Coronary artery (tissue), 2 donors: ENCODE measurements around the gene TMEM115.

Source experiments
- DNase-seq: peaks from one replicate; pipeline ENCODE4 v3.0.0-alpha.2; 2017; ENCODE audit warnings: low spot score
- H3K27ac ChIP-seq, 2 donors: fragments of 200-600 bp; sonication (generic); one replicate each; pipeline ENCODE4 v1.5.1; 2016 to 2019
- H3K4me3 ChIP-seq: fragments of 200-600 bp; sonication (generic); 2 replicates; pipeline ENCODE4 v1.5.1; 2016; ENCODE audit warnings: mild to moderate bottlenecking, moderate library complexity
- TF ChIP-seq, protein P1 (sequence below): fragments of 200-600 bp; sonication (generic); IDR thresholded peaks from one replicate; pipeline ENCODE4 v1.5.1; 2019; ENCODE audit warnings: antibody characterized with exemption

Gene TMEM115

DNA sequence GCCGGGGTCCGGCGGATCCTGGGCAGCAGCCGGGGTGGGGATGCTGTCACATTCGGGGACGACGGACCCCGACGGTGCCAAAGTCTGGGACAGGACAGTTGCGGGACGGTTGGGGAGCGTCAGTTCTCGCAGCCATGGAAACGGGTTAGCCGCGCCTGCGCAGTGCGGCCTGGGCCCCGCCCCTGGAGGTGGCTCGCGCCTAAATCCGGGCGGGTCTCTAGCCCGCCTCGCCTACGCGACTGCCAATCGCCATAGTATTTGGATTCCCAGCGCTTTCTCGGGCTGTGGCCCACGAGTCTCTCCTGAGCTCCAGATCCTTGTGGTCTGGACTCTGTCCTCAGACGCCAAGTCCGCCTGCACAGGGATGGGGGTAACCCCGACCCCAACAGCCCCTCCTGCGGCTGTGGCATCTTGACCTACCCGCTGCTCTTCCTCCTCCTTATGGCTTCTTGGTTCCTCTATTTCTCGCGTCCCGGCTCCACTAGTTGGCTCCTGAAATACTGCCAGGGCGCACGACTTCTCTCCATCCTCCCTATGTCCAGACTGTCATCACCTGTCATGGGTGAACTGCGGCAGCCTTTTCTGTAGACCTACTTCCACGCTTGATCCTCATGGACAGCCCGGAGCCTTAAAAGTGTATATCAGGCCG is 13.6 kb downstream of the TMEM115 start, which contains the start of gene ZMYND10:
ZMYND10 (minus strand) TSS at position 147 of the 649 bp plus-strand sequence. CDS start 153 bp downstream, outside the sequence.
- Histone ChIP-seq H3K27ac (peak within 1 kb of the TSS in 1 of 2 donors; percentile 9), H3K4me3 (peak within 1 kb of the TSS; percentile 62)
- DNase-seq = no peak
- TF ChIP-seq, protein P1, sequence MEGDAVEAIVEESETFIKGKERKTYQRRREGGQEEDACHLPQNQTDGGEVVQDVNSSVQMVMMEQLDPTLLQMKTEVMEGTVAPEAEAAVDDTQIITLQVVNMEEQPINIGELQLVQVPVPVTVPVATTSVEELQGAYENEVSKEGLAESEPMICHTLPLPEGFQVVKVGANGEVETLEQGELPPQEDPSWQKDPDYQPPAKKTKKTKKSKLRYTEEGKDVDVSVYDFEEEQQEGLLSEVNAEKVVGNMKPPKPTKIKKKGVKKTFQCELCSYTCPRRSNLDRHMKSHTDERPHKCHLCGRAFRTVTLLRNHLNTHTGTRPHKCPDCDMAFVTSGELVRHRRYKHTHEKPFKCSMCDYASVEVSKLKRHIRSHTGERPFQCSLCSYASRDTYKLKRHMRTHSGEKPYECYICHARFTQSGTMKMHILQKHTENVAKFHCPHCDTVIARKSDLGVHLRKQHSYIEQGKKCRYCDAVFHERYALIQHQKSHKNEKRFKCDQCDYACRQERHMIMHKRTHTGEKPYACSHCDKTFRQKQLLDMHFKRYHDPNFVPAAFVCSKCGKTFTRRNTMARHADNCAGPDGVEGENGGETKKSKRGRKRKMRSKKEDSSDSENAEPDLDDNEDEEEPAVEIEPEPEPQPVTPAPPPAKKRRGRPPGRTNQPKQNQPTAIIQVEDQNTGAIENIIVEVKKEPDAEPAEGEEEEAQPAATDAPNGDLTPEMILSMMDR = no peak

DNA sequence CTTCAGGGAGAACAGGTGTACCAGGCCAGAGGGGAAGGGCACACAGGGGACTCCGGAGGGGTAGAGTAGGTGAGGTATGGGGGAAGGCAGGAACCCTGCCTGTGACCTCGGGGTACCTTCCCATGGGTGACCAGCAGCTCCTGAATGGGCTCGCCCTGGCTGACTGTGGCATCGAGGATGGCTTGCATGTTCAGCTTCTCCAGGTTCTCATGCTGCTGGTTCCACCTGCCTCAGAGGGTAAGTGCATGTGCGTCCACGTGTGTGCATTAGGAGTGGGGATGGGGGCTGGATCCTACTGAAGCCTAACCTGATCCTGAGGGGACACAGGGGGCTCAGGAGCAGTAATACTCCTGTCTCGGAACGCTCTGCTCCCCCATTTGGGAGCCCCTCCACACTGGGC is 14.3 kb downstream of the TMEM115 start:
- Histone ChIP-seq H3K27ac (no peak overlapping the region), H3K4me3 (peak overlapping the region; percentile 62)
- TF ChIP-seq, protein P1 = no peak
- DNase-seq = no peak

DNA sequence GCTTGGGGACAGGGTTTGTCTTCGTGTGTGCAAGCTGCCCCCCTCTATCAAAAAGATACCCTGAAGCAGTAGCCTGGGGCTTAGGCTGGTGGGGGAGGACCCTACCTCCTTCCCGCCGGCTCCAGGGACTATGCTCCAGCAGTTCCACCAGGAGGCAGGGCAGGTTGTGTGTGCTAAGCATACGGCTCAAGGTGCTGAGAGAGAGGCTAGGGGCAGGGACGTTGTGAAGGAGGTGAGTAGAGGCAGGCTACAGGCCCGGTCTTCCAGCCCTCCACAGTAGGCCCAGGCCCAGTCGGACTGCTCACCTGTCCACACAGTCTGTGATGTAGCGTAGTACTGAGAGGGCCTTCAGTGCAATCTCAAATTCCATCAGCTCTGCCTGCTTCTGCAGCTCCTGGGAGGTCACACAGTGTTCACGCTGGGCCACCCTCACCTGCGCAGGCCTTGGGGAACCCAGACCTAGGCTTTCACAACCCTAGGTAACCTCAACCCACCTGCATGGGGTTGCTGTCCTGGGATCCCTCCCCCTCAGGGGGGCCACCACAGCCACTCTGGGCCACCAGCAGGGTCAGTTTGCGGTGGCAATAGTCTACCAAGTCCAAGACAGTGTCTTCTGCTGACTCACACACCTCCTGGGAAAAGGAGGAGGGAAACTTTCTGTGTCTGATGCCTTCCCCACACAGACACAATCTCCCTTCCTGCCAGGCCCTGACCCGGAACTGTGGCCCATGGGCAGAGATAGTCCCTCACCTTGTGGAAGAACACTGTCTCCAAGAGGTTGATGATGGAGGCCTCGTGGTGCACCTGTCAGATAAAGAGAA is 16.3 kb downstream of the TMEM115 start:
- no peak for DNase-seq
- no peak overlapping the region for H3K27ac ChIP-seq
- H3K4me3 ChIP-seq = no peak overlapping the region
- TF ChIP-seq, protein P1 = no peak

DNA sequence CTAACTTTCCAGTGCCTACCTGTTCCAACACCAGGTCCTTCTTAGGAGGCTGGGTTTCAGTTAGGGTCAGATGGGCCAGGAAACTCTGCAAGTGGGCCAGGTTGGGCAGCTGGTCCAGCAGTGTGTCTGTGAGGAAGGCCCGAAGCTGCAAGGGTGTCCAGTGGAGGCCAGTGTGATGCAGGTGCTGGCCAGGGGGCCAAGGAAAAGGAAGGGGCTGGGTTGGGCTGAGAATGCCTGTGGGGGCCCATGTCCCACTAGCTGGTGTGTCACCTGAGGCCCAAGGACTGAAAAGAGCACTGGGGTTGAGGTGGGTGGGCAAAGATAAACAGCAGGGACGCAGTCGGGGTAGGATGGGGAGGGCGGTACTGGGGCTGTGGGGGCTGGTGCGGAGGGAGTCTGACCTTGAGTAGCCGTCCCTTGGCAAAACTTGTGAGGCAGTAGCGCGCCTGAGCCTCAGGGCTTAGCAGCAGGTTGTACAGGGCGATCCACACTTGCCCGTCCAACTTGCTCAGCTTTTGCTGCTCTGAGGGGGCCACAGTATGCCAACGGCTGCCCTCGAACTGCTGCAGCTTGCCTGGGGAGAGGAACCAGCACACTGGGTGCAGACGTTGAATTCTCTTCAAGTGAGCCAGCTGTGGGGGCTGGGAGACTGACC is 17.2 kb downstream of the TMEM115 start:
- TF ChIP-seq, protein P1 = no peak
- H3K27ac ChIP-seq = no peak overlapping the region
- no peak overlapping the region for H3K4me3 ChIP-seq
- DNase-seq = no peak

DNA sequence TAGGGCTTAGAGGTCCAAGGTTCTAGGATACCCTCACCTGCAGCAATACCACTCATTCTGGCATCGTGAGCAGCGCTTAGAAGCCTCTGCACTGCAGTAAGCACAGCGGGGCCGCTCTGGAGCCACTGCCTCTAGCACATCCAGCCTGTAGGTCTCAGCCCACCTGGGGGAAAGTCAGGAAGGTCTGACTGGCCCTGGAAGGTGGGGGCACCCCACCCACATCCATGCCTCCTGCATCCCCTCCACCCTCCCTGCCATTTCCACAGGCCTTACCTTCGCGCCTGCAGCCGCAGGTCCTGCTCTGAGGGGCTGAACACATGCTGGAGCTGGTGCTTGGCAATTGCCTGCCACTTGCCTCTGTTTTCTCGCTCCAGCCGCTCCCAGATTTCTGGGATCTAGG is 17.8 kb downstream of the TMEM115 start:
- no peak for DNase-seq
- H3K4me3 ChIP-seq = peak overlapping the region; percentile 73
- peak overlapping the region; percentile 82 to 99 for H3K27ac ChIP-seq
- TF ChIP-seq, protein P1 = no peak

DNA sequence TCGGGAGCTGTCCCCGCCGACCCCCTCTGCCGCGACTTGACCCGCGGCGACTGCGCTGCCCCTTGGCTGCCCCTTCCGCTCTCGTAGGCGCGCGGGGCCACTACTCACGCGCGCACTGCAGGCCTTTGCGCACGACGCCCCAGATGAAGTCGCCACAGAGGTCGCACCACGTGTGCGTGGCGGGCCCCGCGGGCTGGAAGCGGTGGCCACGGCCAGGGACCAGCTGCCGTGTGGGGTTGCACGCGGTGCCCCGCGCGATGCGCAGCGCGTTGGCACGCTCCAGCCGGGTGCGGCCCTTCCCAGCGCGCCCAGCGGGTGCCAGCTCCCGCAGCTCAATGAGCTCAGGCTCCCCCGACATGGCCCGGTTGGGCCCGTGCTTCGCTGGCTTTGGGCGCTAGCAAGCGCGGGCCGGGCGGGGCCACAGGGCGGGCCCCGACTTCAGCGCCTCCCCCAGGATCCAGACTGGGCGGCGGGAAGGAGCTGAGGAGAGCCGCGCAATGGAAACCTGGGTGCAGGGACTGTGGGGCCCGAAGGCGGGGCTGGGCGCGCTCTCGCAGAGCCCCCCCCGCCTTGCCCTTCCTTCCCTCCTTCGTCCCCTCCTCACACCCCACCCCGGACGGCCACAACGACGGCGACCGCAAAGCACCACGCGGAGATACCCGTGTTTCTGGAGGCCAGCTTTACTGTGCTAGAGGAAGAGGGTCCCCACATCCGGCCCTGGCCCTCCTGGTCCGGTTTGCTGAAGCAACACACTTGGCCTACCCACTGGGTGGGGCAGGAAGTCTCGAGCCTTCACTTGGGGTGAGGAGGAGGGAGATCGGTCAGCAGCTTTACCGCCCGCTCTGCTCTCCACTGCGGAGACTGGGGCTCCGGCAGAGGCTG is 18.6 kb downstream of the TMEM115 start, which contains the start of gene RASSF1:
RASSF1 (minus strand) TSS at position 389 of the 882 bp plus-strand sequence; CDS start at position 358, 31 bp downstream.
- peak; percentile 89 for DNase-seq
- H3K27ac ChIP-seq = peak within 1 kb of the TSS; percentile 82 to 99
- TF ChIP-seq, protein P1 = no peak

More for the DNA sequence above, 18.6 kb downstream of the TMEM115 start, which contains the start of gene RASSF1:
- peak within 1 kb of the TSS; percentile 73 for H3K4me3 ChIP-seq
